Suppressor macrophage treated with lipopolysaccharide for 4 hours (primary cell): ENCODE results near the gene PSEN1.
A peak's percentile ranks its signal among the peaks of the same experiment; 100 is the strongest.
"Not testable (repeated sequence)": the region's sequence is repeated elsewhere in the genome, so short reads cannot be mapped to it uniquely, and the experiment has no call there.

ENCODE experiments used
- DNase-seq: peaks from one replicate; pipeline ENCODE4 v3.0.0-alpha.2; 2020

The PSEN1 gene

DNA sequence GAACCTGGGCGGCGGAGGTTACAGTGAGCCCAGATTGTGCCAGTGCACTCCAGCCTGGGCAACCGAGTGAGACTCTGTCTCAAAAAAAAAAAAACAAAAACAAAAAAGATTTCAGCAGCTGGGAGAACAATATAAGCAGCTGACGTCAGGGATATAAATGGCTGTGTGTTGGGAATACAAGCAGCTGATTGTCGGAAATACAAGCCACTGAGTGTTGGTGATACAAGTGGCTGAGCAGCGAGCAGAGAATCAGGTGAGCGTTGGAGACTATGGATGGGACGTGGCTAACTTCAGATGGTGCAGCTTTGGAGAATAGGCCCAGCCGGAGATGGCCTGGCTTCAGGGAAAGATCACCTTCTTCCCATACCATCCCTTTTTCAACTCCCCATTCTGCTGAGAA, 32.0 kb downstream of the PSEN1 start:
- no peak for DNase-seq

DNA sequence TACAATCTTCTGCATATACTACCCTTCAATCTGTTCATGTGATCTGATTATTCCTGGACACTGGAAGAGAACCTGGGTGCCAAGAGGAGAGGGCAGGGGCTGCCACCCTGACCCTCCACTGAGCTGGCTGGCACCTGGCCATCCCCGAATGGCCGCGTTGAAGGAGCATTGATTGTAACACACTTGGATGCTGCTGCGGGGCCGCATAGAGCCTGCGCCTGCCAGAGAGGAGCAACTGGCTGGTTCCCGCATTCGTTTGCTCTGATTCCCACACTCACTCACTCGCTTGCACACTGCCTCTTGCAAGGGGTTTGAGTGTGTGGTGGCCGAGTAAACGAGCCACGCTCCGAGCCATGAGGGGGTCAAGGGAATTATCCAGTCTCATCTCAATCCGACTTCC, 32.4 kb downstream of the PSEN1 start:
- no peak for DNase-seq

DNA sequence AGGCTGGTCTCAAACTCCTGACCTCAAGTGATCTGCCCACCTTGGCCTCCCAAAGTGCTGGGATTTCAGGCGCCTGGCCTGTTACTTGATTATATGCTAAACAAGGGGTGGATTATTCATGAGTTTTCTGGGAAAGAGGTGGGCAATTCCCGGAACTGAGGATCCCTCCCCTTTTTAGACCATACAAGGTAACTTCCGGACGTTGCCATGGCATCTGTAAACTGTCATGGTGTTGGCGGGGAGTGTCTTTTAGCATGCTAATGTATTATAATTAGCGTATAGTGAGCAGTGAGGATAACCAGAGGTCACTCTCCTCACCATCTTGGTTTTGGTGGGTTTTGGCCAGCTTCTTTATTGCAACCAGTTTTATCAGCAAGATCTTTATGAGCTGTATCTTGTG, 33.5 kb downstream of the PSEN1 start:
- DNase-seq = not testable (repeated sequence)

DNA sequence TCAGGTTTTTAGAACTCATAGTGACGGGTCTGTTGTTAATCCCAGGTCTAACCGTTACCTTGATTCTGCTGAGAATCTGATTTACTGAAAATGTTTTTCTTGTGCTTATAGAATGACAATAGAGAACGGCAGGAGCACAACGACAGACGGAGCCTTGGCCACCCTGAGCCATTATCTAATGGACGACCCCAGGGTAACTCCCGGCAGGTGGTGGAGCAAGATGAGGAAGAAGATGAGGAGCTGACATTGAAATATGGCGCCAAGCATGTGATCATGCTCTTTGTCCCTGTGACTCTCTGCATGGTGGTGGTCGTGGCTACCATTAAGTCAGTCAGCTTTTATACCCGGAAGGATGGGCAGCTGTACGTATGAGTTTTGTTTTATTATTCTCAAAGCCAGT, 34.4 kb downstream of the PSEN1 start:
- DNase-seq = no peak

DNA sequence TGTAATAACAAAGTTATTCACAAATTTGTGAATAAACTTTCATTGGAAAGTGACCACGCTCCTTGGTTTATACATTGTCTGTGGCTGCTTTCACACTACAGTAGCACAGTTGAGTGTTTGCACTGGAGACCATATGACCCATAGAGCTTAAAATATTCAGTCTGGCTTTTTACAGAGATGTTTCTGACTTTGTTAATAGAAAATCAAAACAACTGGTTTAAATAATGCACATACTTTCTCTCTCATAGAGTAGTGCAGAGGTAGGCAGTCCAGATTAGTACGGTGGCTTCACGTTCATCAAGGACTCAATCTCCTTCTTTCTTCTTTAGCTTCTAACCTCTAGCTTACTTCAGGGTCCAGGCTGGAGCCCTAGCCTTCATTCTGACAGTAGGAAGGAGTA, 36.2 kb downstream of the PSEN1 start:
- DNase-seq = no peak

GRCh38 chr14:73173092-73173735, 36.9 kb downstream of the PSEN1 start:
- DNase-seq = peak; percentile 42

DNA sequence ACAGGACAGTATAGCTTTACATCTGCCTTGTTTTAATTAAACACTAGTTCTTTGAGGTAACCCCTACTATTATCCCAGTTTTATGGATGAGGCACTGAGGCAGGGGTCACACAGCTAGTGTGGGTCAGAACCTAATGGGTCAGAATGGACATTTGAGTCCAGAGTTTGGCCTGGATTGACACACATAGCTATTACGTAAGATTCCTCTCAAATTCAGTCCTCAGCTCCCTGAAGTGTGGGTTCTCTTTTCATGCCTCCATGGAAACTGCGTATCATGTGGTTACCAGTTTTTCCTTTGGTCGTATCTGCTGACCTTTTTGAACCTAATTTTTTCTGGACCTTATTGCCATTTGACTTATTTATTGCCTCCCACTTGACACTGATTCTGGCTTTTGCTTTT, 40.4 kb downstream of the PSEN1 start:
- peak; percentile 70 for DNase-seq

DNA sequence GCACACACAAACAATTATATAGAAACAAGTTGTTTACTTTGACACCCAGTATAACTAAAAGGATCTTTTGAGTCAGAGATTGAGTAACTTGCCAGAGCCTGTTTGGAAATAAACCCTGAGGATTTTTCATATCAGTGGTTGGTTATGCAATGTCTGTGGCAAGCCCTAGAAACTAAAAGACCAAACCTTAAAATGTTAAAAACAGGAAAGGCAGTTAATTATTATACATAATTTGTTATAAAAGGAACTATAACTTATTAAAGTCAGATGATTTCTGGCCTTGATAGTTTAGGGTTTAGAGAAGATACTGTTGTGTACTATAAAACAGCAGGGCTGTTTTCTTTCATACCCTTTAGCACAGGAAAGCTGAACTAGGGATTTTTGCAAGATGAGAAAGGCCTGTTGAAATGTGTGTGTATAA, 44.1 kb downstream of the PSEN1 start:
- DNase-seq = peak; percentile 91

DNA sequence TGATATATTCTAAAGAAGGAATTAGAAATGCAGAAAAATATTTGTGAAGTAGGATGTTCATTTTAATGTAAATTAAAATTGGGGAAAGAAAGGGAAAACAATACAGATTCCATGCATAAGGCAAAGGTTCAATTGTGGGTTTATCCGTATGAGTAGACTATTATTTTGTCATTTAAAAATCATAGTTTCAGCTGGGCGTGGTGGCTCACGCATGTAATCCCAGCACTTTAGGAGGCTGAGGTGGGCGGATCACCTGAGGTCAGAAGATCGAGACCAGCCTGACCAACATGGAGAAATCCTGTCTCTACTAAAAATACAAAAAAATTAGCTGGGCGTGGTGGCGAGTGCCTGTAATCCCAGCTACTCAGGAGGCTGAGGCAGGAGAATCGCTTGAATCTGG, 44.7 kb downstream of the PSEN1 start:
- DNase-seq = not testable (repeated sequence)

GRCh38 chr14:73188501-73188911, 52.2 kb downstream of the PSEN1 start:
- DNase-seq = peak; percentile 27

- DNase-seq = no peak
Observed at GRCh38 chr14:73189651-73190050, 53.3 kb downstream of the PSEN1 start.

- DNase-seq = no peak
Observed at GRCh38 chr14:73191441-73191840, 55.1 kb downstream of the PSEN1 start.

- DNase-seq = not testable (repeated sequence)
Observed at GRCh38 chr14:73194306-73194705, 58.0 kb downstream of the PSEN1 start.

DNA sequence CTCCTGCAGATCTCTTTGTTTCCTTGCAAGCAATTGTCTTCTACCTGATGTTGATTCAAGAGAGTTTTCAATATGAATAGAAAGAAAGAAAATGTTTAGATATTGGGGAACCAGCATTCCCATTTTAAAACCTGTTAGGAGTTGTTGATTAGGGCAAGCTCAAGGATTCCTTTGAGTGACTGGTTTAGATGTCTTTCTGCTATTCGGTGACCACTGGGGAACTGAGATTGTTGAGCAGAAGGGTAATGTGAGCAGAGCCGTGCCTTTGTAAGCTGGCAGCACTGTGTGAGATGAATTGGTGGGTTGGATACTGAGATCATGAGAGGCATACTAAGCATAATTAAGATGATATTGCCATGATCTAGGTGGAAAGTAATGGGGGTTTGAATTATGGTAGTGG, 61.9 kb downstream of the PSEN1 start:
- DNase-seq = no peak

GRCh38 chr14:73203527-73203926, 67.2 kb downstream of the PSEN1 start:
- DNase-seq = no peak

DNA sequence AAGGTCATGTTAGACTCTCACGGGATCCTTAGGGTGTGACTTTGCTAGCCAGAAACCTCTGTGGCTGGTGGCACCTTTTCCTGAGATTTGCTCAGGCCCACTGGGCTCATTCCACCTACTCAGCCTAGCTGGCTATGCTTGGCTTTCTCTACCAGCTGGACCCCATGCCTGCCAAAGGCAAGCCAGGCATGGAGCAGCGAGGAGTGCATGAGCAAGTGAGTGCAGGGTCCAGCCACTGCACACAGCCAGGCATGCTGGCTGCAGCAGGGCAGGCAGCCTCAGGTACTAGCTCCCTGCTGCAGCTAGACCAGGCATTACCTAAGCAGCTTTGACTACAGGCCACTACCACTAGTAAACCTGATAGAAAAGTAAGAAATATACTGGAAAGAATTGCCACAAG, 71.3 kb downstream of the PSEN1 start:
- DNase-seq = no peak

- DNase-seq = no peak
Observed at GRCh38 chr14:73208390-73208789, 72.1 kb downstream of the PSEN1 start.

DNA sequence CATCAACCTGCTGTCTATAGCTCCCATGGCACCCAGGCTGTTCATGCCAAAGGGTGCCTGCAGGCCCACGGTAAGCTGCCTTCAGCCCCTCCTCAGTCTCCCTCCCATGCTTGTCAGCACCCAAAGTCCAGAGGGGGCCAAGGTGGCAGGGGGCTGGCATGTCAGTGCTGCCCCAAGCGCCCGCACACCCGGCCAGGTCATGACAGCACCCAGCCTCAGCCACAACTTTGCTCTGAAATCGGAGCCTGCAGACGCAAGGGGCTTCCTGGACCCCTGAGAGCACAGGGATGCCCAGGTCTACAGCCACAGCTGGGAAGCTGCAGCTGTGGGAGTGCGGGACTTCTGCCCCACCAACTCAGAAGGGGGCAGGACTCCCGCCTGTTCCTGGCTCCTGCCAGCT, 72.5 kb downstream of the PSEN1 start:
- DNase-seq = no peak

DNA sequence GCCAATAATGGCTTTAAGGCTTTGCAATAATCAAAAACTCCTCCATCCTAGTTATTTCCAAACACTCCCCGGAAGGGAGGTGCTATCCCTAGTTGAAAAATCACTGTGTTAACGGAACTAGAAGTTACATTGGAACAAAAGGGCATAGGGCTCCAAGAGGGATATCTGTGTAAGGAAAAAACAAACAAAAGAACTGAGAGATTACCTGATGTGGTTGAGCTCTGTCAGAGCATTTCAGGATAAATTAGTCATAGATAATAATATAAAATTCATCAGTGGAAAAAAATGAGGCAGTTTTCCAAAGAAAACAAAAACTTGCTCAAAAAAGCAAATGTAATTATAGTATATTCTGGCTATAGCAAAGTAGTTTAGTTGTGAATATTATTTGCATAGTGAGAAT, 73.6 kb downstream of the PSEN1 start:
- no peak for DNase-seq

- peak; percentile 48 for DNase-seq
Observed at GRCh38 chr14:73211251-73212040, 75.1 kb downstream of the PSEN1 start.

DNA sequence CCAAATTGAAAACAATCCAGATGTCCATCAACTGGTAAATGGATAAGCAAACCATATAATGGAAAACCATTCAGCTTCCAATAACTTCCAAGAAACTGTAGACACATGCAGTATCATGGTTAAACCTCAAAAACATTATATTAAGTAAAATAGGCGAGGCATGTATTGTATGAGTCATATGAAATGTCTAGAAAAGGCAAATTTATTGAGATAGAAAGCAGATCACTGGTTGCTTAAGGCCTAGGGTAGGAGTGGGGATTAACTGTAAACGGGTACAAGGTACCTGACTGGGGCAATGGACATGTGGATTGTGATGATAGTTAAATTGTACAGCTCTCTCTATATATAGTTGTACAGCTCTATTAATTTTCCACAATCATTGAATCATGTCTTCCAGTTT, 79.7 kb downstream of the PSEN1 start:
- no peak for DNase-seq

DNA sequence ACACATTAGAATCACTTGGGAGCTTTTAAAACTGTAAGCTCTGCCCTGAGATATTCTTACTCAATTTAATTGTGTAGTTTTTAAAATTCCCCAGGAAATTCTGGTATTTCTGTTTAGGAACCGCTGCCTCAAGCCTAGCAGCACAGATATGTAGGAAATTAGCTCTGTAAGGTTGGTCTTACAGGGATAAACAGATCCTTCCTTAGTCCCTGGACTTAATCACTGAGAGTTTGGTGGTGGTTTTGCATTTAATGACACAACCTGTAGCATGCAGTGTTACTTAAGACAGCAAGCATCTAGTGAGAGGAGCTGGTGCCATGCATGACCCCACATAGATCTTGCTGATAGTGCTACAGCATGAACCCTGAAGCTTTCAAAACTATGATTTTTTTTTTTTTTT, 81.1 kb downstream of the PSEN1 start:
- no peak for DNase-seq

- no peak for DNase-seq
Observed at GRCh38 chr14:73220061-73220460, 83.8 kb downstream of the PSEN1 start.

DNA sequence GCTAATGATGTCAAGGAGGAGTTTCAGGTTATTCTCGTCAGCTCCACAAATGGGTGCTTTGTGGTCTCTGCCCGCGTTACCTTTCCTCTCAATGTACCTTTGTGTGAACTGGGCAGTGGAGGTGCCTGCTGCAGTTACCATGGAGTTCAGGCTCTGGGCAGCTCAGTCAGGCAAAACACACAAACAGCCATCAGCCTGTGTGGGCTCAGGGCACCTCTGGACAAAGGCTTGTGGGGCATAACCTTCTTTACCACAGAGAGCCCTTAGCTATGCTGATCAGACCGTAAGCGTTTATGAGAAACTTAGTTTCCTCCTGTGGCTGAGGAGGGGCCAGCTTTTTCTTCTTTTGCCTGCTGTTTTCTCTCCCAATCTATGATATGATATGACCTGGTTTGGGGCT, 84.3 kb downstream of the PSEN1 start:
- DNase-seq = no peak

DNA sequence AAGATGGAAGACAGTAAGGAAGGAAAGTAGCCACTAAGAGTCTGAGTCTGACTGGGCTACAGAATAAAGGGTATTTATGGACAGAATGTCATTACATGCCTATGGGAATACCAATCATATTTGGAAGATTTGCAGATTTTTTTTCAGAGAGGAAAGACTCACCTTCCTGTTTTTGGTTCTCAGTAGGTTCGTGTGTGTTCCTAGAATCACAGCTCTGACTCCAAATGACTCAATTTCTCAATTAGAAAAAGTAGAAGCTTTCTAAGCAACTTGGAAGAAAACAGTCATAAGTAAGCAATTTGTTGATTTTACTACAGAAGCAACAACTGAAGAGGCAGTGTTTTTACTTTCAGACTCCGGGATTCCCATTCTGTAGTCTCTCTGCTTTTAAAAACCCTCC, 85.6 kb downstream of the PSEN1 start:
- peak; percentile 29 for DNase-seq
